ENCODE measurements around the gene DAPK2.

GRCh38 chr15:63918901-63919348 lies 127.4 kb downstream of the DAPK2 start:
- no peak for TF ChIP-seq POLR2A (IDR thresholded peaks at IDR 0.05; ENCODE audit: low read depth, low read length)
- TF ChIP-seq SPI1 (IDR thresholded peaks at IDR 0.05; ENCODE audit: low read depth, low read length), result no peak
- TF ChIP-seq TAF1 (IDR thresholded peaks at IDR 0.05; ENCODE audit: low read depth, low read length), result no peak
- TF ChIP-seq POLR2AphosphoS5 (IDR thresholded peaks at IDR 0.05; ENCODE audit: low read depth, low read length), result no peak
- no peak for TF ChIP-seq PAX5 (IDR thresholded peaks at IDR 0.05; ENCODE audit: insufficient read depth, low read length, severe bottlenecking)
